ENCODE data around the gene MAP2K5.

- no peak for TF ChIP-seq CTCF (IDR thresholded peaks at IDR 0.05)
- TF ChIP-seq POLR2A (IDR thresholded peaks at IDR 0.05): no peak
- no peak for TF ChIP-seq EP300 (IDR thresholded peaks at IDR 0.05)
Observed at GRCh38 chr15:67818464-67818863, 276.0 kb downstream of the MAP2K5 start.
